B cell (primary cell): ENCODE results near the gene SEC16A. TPM values are rescaled to one million over a fixed set of nuclear protein-coding genes. Genes with fewer than 3 reads are reported as not detected.

Experiments
- ATAC-seq: fragments of 200-7000 bp; cut with Tn5 transposase; one replicate; pipeline ENCODE4 v1.10.0; 2021; ENCODE audit warnings: low read depth, mild to moderate bottlenecking, moderate number of reproducible peaks, moderate library complexity
- CTCF ChIA-PET: fragments of 350-600 bp; sonication (Branson Sonifier 250); formaldehyde crosslinking; loops from one replicate; lab custom pipeline; 2021; ENCODE audit warnings: antibody characterized with exemption, inconsistent platforms; lab: Charles Lee
- POLR2A ChIA-PET: fragments of 350-600 bp; sonication (Branson Sonifier 250); formaldehyde crosslinking; loops from one replicate; lab custom pipeline; 2021; ENCODE audit warnings: antibody characterized with exemption; lab: Charles Lee
- DNase-seq: peaks from one replicate; pipeline ENCODE4 v3.0.0; 2013
- H2AFZ ChIP-seq: 2 replicates; pipeline ENCODE4 v1.6.1; 2012; ENCODE audit warnings: mild to moderate bottlenecking, low read depth, low read length; ENCODE audit not compliant: insufficient read depth, poor library complexity, severe bottlenecking
- H3K27ac ChIP-seq, 2 donors: 1 replicate in 1 of 2; 2 replicates in 1 of 2; pipeline ENCODE4 v1.5.1; 2012 to 2013; ENCODE audit warnings: low read length in 2 of 2, mild to moderate bottlenecking in 2 of 2, moderate library complexity in 1 of 2
- H3K27me3 ChIP-seq, 4 experiments: fragments of 200-600 bp in 1 of 4; sonication (generic) in 1 of 4; replicated peaks in 1 of 4; 1 replicate in 2 of 4; 2 replicates in 2 of 4; pipeline versions ENCODE4 v1.6.1 to v1.7.0; 2013 to 2016; ENCODE audit warnings: low read length in 3 of 4, mild to moderate bottlenecking in 2 of 4, mixed read lengths in 1 of 4, moderate library complexity in 1 of 4; ENCODE audit not compliant: insufficient read depth in 4 of 4, control insufficient read depth in 3 of 4; ENCODE audit errors: control extremely low read depth in 1 of 4
- H3K36me3 ChIP-seq, 2 experiments: replicated peaks in 1 of 2; 1 replicate in 1 of 2; 2 replicates in 1 of 2; pipeline versions ENCODE4 v1.6.1 to v1.7.1; 2013; ENCODE audit warnings: low read length in 1 of 2; ENCODE audit not compliant: insufficient read depth in 2 of 2, control insufficient read depth in 1 of 2; ENCODE audit errors: control extremely low read depth in 1 of 2, extremely low read depth in 1 of 2
- H3K4me1 ChIP-seq, 2 donors: fragments of 200-600 bp in 1 of 2; sonication (generic) in 1 of 2; 1 replicate in 1 of 2; 2 replicates in 1 of 2; pipeline versions ENCODE4 v1.5.1 to v1.6.1; 2013 to 2017; ENCODE audit warnings: low read length in 2 of 2; ENCODE audit not compliant: control insufficient read depth in 2 of 2, insufficient read depth in 2 of 2
- H3K4me2 ChIP-seq: replicated peaks from 2 replicates; pipeline ENCODE3; 2012; ENCODE audit warnings: mild to moderate bottlenecking, low read depth, low read length; ENCODE audit not compliant: poor library complexity, severe bottlenecking
- H3K4me3 ChIP-seq, 5 experiments: fragments of 200-600 bp in 1 of 5; sonication (generic) in 1 of 5; 1 replicate in 3 of 5; 2 replicates in 2 of 5; pipeline versions ENCODE4 v1.5.1 to v1.7.0; 2011 to 2016; ENCODE audit warnings: low read length in 4 of 5, mild to moderate bottlenecking in 4 of 5, low read depth in 2 of 5, control low read depth in 1 of 5, moderate library complexity in 1 of 5; ENCODE audit not compliant: insufficient read depth in 1 of 5; ENCODE audit errors: control extremely low read depth in 1 of 5, extremely low read depth in 1 of 5
- H3K79me2 ChIP-seq: fragments of 200-600 bp; sonication (generic); one replicate; pipeline ENCODE4 v1.6.0; 2016; ENCODE audit warnings: low read length; ENCODE audit not compliant: control insufficient read depth, insufficient read depth
- H3K9ac ChIP-seq: fragments of 200-600 bp; sonication (generic); 2 replicates; pipeline ENCODE4 v1.6.1; 2017; ENCODE audit warnings: mild to moderate bottlenecking, low read length, moderate library complexity
- H3K9me3 ChIP-seq, 3 donors: one replicate each; pipeline versions ENCODE4 v1.6.1 to v1.7.1; 2013; ENCODE audit warnings: low read length in 2 of 3; ENCODE audit not compliant: control insufficient read depth in 2 of 3, insufficient read depth in 1 of 3; ENCODE audit errors: control extremely low read depth in 1 of 3
- H4K20me1 ChIP-seq: 2 replicates; pipeline ENCODE4 v1.6.0; 2012; ENCODE audit warnings: mild to moderate bottlenecking, low read length; ENCODE audit not compliant: insufficient read depth, control insufficient read depth, poor library complexity, severe bottlenecking
- H3K27ac Mint-ChIP-seq: one replicate; pipeline ENCODE4 v1.8.0; 2021; ENCODE audit warnings: mixed read lengths
- H3K27me3 Mint-ChIP-seq: one replicate; pipeline ENCODE4 v1.8.0; 2021; ENCODE audit warnings: mixed read lengths
- H3K4me1 Mint-ChIP-seq: one replicate; pipeline ENCODE4 v1.8.0; 2021; ENCODE audit warnings: mixed read lengths
- H3K4me3 Mint-ChIP-seq: one replicate; pipeline ENCODE4 v1.8.0; 2021; ENCODE audit warnings: mixed read lengths
- H3K9me3 Mint-ChIP-seq: one replicate; pipeline ENCODE4 v1.8.0; 2022; ENCODE audit warnings: mixed read lengths; ENCODE audit not compliant: insufficient read depth
- EZH2 ChIP-seq: IDR thresholded peaks from 2 replicates; pipeline ENCODE4 v1.6.1; 2012; ENCODE audit warnings: borderline replicate concordance, low read depth, mild to moderate bottlenecking, moderate library complexity, low read length; ENCODE audit not compliant: insufficient read depth, poor library complexity, severe bottlenecking
- WGBS: methylation state at CpG from one replicate; pipeline ENCODE4 v1.1.5; 2013; ENCODE audit warnings: missing lambda C conversion rate; ENCODE audit not compliant: insufficient coverage; 5-methylcytosine and 5-hydroxymethylcytosine counted together
- intact Hi-C: fragments of 100-400 bp; cut with micrococcal nuclease; formaldehyde crosslinking; loops from one replicate; pipeline ENCODE4 v1.10.0; 2022
- polyA plus RNA-seq: library from polyadenylated mRNA; depleted of rRNA; stranded (reverse); fragments of >200 nt; gene quantifications from 2 replicates; pipeline ENCODE4 v1.2.3, GENCODE V29; 2012
- total RNA-seq, 2 donors: library from RNA; stranded (reverse); fragments of 120-200 nt in 1 of 2; gene quantifications; 1 replicate in 1 of 2; 2 replicates in 1 of 2; pipeline versions ENCODE4 v1.2.3 to v1.2.4, GENCODE V29; 2013 to 2022
- TF ChIP-seq, protein P1 (sequence below): fragments of 200-600 bp; IDR thresholded peaks from one replicate; pipeline ENCODE4 v1.8.0; 2022; ENCODE audit warnings: antibody characterized with exemption, mild to moderate bottlenecking

The SEC16A gene
- total and polyA plus RNA-seq, 2 donors (not counting 1 experiment from before 2014, with no cell fraction given): 31.7 to 73.4 TPM

DNA sequence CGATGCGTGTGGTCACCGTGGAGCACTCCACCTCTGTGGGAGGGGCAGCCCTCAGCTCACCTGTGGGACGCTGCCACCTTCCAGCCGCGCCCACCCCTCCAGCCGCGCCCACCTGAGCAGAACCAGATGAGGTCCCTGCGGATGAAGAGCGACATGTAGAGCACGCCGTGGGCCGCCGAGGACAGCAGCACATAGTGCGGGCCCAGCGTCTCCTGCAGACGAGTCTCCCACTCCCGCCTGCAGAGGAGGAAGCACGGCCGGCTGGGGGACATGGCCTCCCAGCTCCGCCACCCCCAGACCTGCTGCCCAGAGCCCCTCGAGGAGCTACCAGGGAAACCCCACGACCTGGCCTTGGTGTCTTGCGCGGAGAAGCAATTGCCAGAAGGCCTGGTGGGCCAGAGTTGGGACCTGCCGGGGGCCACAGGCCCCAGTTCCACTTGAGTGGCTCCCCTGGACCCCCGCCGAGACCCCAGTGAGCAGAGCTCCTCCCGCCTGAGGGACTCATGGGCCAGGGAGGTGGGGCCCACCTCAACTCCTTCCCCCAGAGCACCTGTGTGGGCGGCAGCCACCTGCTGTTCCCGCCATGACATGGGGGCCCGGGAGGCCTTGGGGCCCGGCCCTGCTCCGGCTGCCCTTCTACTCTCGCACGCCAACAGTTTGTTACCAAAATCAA, 49.7 kb downstream of the SEC16A start:
- DNase-seq (no peak), ATAC-seq (no peak)
- Histone ChIP-seq H4K20me1 (peaks cover 56% of the 10 kb centered on the region), H3K27me3 (no peaks in the 10 kb centered on the region), H3K4me3 (no peak overlapping the region), H3K36me3 (peaks cover 0 to 25% of the 10 kb centered on the region in 2 experiments), H3K4me2 (no peak overlapping the region), H3K27ac (no peak overlapping the region), H3K4me1 (peaks cover 14 to 15% of the 10 kb centered on the region in 2 donors), H2AFZ (no peak overlapping the region), H3K9ac (no peak overlapping the region), H3K9me3 (no peaks in the 10 kb centered on the region), H3K79me2 (peaks cover 41% of the 10 kb centered on the region)
- intact Hi-C loops: no loop called here
- WGBS: 92% methylated on average over 36 of the region's 36 CpGs
- H3K4me3 Mint-ChIP-seq: no peak overlapping the region
- no peaks in the 10 kb centered on the region for H3K9me3 Mint-ChIP-seq
- CTCF ChIA-PET: no interaction called here
- TF ChIP-seq, protein P1, sequence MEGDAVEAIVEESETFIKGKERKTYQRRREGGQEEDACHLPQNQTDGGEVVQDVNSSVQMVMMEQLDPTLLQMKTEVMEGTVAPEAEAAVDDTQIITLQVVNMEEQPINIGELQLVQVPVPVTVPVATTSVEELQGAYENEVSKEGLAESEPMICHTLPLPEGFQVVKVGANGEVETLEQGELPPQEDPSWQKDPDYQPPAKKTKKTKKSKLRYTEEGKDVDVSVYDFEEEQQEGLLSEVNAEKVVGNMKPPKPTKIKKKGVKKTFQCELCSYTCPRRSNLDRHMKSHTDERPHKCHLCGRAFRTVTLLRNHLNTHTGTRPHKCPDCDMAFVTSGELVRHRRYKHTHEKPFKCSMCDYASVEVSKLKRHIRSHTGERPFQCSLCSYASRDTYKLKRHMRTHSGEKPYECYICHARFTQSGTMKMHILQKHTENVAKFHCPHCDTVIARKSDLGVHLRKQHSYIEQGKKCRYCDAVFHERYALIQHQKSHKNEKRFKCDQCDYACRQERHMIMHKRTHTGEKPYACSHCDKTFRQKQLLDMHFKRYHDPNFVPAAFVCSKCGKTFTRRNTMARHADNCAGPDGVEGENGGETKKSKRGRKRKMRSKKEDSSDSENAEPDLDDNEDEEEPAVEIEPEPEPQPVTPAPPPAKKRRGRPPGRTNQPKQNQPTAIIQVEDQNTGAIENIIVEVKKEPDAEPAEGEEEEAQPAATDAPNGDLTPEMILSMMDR: no peak
- TF ChIP-seq EZH2: no peak
- no peak overlapping the region for H3K27ac Mint-ChIP-seq
- H3K4me1 Mint-ChIP-seq: peaks cover 20% of the 10 kb centered on the region
- no peaks in the 10 kb centered on the region for H3K27me3 Mint-ChIP-seq
- POLR2A ChIA-PET: no interaction called here

DNA sequence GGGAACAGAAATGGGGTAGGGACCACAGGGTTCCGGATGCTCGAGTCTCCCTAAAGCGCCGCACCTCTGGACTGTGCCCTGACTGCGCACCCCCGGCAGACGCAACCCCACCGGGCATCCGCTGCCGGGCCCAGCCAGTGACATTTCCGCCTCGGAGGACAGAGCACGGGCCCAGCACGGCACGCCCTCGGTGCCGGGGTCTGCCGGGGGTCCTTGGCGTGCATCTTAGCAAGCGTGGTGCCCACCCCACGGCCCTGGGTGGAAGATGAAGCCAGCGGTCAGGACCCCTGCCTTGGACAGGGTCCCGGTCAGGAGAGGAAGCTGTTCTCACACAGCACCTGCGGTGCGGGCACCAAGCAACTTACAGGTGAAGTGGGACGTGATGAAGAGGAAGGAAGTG, 50.2 kb downstream of the SEC16A start:
- Histone ChIP-seq H3K9ac (no peak overlapping the region), H2AFZ (no peak overlapping the region), H3K9me3 (no peaks in the 10 kb centered on the region), H3K36me3 (peaks cover 0 to 25% of the 10 kb centered on the region in 2 experiments), H3K27ac (no peak overlapping the region), H4K20me1 (peaks cover 51% of the 10 kb centered on the region), H3K4me3 (no peak overlapping the region), H3K4me2 (no peak overlapping the region), H3K79me2 (peaks cover 35% of the 10 kb centered on the region), H3K4me1 (peaks cover 8 to 9% of the 10 kb centered on the region in 2 donors), H3K27me3 (no peaks in the 10 kb centered on the region)
- Mint-ChIP-seq H3K9me3 (no peaks in the 10 kb centered on the region), H3K27ac (no peak overlapping the region), H3K27me3 (no peaks in the 10 kb centered on the region), H3K4me1 (peaks cover 15% of the 10 kb centered on the region), H3K4me3 (no peak overlapping the region)
- ChIA-PET CTCF (no interaction called here), POLR2A (no interaction called here)
- TF ChIP-seq, protein P1: no peak
- no peak for TF ChIP-seq EZH2
- WGBS: 91% methylated on average over 26 of the region's 26 CpGs
- intact Hi-C loops: no loop called here
- no peak for DNase-seq
- no peak for ATAC-seq
